IPS DF 4.7 (cell line): Measurements from ENCODE around the gene GAMT.
"Not testable (repeated sequence)": the region's sequence is repeated elsewhere in the genome, so short reads cannot be mapped to it uniquely, and the experiment has no call there.

Experiments
- DNase-seq: peaks from one replicate; pipeline ENCODE4 v3.0.0-alpha.2; 2013; ENCODE audit warnings: low spot score; ENCODE audit errors: extremely low read depth

Gene GAMT

DNA sequence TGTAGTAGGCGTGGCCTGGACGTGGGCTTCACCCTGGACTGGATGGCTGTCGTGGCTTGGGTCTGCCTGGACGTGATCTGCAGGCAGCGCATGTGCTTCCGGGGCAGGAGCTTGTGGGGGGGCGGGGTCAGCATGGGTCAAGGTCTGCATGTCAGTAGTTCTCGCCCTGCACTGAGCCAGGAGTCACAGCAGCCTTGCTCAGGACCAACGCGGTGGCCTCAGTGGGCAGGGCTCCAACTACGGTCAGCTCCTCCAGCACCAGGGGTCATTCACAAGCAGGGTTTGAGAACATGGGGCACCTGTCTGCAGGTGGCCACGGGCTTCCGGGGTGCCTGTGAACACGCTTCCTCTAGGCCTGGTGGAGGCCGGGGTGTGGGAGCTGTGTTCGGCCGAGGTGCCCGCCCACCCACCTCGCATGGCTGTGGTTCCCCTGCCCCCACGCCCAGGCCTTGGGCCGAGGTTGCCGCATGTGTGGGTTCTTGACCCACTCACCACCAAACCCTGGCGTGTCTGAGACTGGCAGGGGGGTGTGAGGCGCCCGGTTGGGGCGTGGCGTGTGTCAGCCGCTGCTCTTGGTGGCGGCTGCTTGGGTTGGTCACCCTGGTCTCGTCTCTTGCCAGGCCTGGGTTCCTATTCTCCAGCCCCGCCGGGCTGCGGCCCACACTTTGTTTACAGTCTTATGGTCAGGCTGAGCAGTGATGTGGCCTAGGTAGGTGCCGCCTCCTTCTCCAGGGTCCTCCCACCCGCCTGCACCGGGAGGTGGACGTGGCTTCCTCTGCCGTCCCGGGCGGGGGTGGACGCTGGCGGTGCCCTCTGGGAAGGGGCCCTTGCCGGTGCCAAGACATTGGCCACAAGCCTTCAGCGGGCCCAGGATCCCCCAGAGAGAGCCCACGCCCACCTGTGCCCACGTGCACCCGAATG, 32.0 kb upstream of the GAMT start:
- DNase-seq, result no peak

DNA sequence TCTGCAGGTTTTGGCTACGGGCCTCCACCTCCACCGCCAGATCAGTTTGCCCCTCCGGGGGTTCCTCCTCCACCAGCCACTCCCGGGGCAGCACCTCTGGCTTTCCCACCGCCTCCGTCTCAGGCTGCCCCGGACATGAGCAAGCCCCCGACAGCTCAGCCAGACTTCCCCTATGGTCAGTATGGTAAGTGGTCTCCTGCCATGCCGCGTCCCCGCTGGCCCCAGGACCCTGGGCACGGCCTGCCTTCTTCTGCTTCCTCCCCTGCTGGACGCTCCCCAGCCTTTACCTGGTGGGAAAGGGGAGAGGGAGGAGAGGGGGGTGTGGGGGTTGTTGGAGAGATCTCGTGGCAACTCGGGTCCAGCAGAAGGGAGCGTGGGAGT, 31.2 kb upstream of the GAMT start:
- no peak for DNase-seq

DNA sequence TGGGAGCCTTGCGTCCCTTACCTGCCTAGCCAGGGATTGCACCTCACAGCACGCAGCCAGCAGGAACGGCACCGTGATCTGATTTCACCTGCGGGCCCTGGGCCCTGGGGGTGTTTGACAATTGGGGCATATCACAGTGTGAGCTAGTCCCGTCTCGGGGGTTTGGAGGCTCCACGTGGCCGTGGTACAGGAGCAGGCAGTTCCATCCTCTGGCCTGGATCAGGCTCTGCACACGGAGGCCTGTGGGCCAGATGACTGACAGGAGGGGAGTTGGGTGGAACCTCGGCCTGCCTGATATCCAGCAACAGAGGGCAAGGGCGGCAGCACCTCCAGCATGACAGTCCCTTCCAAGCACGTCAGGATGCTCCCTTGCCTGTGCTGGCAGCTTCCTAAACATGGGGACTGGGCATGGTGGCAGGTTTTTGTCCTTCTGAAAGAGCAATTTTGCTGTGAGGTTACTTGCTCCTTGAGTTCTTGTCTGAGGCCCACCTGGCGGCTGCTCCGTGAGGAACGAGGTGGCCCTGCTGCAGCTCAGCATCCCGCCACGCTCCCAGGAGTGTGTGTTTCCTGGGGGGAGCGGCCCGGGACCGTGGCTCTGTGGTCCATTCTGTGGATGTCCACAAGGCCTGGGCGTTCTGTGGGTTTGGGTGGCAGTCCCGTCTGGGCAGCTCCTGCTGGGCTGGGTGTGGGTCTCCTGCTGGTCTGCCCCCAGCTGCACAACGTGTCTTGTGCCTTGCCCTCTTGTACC, 30.6 kb upstream of the GAMT start:
- DNase-seq, result no peak

GRCh38 chr19:1430246-1430645, 28.9 kb upstream of the GAMT start:
- DNase-seq, result no peak

DNA sequence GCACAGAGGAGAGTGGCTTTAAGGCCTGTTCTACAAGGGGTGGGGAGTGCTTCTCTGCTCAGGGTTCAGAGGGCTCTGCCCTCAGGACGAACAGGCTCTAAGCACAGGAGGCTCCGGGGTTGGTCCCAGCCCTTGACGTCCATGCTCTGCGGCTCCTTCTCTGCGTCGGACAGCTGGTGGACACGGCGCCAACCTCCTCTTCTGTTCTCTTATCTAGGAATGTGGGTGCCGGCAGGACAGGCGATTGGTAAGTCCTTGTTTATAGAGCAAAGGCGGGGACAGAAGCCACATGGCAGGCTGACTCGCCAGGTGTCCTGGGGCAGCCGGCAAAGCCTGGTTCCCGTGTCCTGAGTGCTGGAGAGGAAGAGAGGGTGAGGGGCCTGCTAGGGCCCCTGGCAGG, 28.4 kb upstream of the GAMT start:
- DNase-seq, result no peak

GRCh38 chr19:1428738-1429391, 27.5 kb upstream of the GAMT start:
- DNase-seq, result no peak

- no peak for DNase-seq
Measured at GRCh38 chr19:1427221-1427920, 26.0 kb upstream of the GAMT start.

GRCh38 chr19:1426736-1427135, 25.4 kb upstream of the GAMT start:
- DNase-seq, result no peak

DNA sequence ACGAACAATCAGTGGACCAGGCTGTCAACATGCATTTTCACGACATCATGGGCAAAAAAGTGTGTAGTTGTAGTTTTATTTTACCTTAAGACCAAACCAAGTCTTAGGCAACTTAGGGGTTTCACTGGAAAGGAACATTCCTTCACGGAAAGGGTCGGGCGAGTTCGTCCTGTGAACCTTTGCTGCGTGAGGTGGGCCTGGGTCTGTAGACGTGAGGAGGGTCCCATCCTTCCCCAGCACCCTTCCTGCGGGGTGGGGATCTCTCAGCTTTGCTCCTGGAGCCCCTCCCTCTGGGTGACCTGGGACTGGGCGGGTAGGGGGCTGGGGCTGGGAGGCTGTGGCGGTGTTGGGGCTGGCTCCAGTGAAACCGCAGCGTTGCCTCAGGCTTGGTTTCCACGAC, 24.6 kb upstream of the GAMT start:
- DNase-seq, result no peak

GRCh38 chr19:1425102-1425837, 23.9 kb upstream of the GAMT start:
- no peak for DNase-seq

DNA sequence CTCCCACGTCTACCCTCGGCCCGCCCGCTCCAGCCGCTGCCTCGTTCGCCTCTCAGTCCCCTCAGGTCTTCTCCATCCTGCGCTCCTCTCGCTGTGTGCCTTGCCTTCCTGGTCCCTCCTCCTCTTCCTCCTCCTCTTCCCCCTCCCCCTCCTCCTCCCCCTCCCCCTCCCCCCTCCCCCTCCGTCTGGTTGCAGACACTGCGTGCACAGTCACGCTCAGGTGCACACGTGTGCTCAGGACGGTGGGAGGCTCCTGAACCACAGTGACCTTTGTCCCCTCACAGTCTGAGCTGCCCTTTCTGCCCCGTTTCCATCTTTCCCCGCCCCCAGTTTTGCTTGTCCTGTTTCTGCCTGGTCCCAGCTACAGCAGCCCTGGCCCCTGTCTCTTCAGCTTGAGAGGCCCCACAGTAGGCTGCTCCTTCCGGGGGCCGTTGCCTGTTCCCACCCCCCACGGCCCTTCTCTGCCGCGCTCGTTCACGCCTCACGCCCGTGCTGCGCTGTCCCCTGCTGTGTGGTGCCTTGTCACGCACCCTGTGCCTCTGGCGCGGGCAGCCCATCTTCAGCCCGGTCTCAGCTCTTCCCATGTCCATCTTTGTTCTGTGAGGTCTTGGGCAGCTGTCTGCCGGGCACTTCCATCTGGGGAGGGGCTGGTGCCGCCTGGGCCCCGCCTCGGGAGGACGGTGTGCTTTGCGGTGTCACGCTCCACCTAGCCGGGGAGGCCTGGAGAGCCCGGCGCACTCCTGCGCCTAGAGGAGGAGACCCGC, 23.0 kb upstream of the GAMT start:
- DNase-seq, result no peak

GRCh38 chr19:1423436-1424191, 22.3 kb upstream of the GAMT start:
- no peak for DNase-seq

DNA sequence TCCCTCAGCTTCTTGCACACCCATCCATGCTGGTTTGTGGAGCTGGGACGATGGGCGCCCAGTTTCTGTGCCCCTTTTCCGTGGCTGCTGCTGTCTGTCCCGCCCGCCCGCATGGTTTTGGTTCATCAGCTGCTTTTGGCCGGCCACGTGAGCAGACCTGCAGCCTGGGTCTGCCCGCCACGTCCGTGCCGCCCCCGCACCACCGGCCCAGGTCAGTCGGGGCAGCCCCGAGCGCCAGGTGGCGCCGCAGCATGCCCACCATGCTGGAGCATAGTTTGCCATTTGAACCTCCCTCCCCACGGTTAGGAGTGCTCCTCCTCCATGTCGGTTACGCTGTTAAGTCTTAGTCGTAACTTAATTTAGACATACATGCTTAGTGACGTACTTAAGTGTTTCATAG, 21.6 kb upstream of the GAMT start:
- no peak for DNase-seq

GRCh38 chr19:1422360-1422759, 21.0 kb upstream of the GAMT start:
- no peak for DNase-seq

DNA sequence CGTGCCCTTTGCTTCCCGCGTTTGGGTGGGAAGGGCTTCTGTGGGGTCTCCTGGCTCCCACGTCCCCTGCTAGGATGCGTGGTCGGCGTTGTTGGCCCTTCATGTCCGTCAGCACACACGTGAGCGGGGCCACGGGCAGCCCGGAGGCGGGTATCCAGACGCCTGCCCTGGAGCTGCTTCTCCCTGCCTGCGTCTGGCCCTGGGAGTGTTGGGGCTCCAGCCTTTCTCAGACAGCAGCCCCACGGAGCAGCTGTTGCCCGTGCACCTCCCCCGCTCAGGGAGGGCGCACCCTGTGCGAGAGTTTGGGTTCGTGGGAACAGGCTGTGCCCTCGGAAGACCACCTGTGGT, 20.6 kb upstream of the GAMT start:
- DNase-seq, result no peak

DNA sequence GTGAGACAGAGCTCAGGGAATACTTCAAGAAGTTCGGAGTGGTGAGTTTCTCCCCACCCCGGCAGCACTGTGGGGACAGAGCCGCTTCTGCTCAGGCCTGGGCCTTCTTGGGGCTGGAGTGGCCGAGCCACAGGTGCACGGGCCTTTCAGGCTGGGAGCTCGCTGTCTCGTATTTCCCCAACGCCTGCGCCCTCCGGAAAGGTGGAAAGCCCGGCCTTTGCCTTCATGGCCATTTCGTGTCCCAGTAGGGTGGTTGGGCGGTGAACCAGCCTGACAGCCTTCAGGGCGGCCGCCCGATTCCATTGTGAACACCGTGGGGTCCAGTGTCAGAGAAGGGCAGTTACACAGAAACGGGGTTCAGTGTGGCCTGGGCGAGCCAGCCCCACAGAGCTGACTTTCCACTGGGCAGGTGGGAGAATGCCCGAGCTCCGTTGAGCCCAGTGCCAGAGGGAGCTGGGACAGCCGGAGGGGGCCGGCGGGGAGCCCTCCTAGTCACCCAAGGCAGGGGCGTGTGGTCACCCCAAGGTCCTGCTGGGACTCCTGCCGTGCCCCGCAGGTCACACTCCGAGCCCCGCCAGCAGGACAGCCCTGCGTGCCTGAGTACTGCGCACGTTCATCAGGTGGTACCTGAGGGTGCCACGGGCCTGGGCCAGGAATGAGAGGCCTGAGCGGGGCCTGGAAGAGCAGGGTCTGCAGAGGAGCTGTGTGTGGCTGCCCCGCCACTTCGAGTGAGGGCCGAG, 20.0 kb upstream of the GAMT start:
- DNase-seq, result no peak

DNA sequence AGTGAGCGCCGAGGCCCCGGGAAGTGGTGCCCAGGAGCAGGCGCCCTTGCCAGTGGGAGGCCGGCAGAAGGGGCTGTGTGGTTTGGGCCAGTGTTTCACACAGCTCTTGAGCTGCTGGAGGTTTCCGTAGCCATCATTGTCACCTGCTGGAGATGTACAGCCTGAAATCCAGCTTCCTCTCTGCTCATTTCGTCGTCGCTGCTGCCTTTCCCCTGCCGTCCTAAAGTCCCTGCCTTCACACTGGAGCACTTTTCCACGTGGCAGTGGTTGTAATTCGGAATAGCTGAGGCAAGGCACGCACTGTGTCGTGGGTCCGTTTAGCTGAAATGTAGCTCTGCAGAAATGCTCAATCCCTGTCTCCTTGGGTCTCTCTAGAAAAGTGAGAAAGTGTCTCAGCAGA, 19.2 kb upstream of the GAMT start:
- DNase-seq, result no peak

- DNase-seq, result not testable (repeated sequence)
Measured at GRCh38 chr19:1420085-1420484, 18.7 kb upstream of the GAMT start.
